ENCODE results near the gene ELP5.

ELP5 gene

GRCh38 chr17:7237761-7238419 lies 14.1 kb upstream of the ELP5 start:
- peak in 1 of 2 experiments; percentile 63 for DNase-seq (ENCODE audit: low read depth in 1 of 2, low spot score in 1 of 2)
- no peak for TF ChIP-seq GABPA (IDR thresholded peaks at IDR 0.05; ENCODE audit: low read depth)
- H3K4me3 ChIP-seq (replicated peaks; ENCODE audit: insufficient read depth, low read length): peak overlapping the region; percentile 63
- no peaks in the 10 kb centered on the region for H3K27me3 ChIP-seq (ENCODE audit: insufficient read depth, poor library complexity, severe bottlenecking)
- H3K27ac ChIP-seq (replicated peaks): peak overlapping the region; percentile 68

GRCh38 chr17:7238420-7239090 lies 13.5 kb upstream of the ELP5 start:
- H3K27ac ChIP-seq (replicated peaks): peak overlapping the region; percentile 90
- no peak for DNase-seq (ENCODE audit: low read depth in 1 of 2, low spot score in 1 of 2)
- H3K27me3 ChIP-seq (ENCODE audit: insufficient read depth, poor library complexity, severe bottlenecking): no peaks in the 10 kb centered on the region
- TF ChIP-seq CTCF (IDR thresholded peaks at IDR 0.05; ENCODE audit: insufficient read depth, low read length): no peak
- TF ChIP-seq GABPA (IDR thresholded peaks at IDR 0.05; ENCODE audit: low read depth): no peak
- TF ChIP-seq SPI1 (IDR thresholded peaks at IDR 0.05; ENCODE audit: borderline replicate concordance, low read depth): no peak
- no peak for TF ChIP-seq POLR2AphosphoS5 (IDR thresholded peaks at IDR 0.05; ENCODE audit: low read depth)
- TF ChIP-seq REST (IDR thresholded peaks at IDR 0.05; ENCODE audit: insufficient replicate concordance, low read depth): no peak
- peak overlapping the region; percentile 63 for H3K4me3 ChIP-seq (replicated peaks; ENCODE audit: insufficient read depth, low read length)

- Histone ChIP-seq H3K4me3 (replicated peaks; ENCODE audit: insufficient read depth, low read length) (peak within 1 kb of the TSS; percentile 63), H3K27ac (replicated peaks) (peak within 1 kb of the TSS; percentile 96), H3K27me3 (ENCODE audit: insufficient read depth, poor library complexity, severe bottlenecking) (no peaks in the 10 kb centered on the region)
- peak; percentile 87 to 96 for DNase-seq (ENCODE audit: low read depth in 1 of 2, low spot score in 1 of 2)
- TF ChIP-seq CTCF (IDR thresholded peaks at IDR 0.05; ENCODE audit: insufficient read depth, low read length) (no peak), REST (IDR thresholded peaks at IDR 0.05; ENCODE audit: insufficient replicate concordance, low read depth) (no peak), SPI1 (IDR thresholded peaks at IDR 0.05; ENCODE audit: borderline replicate concordance, low read depth) (peak; percentile 73), POLR2AphosphoS5 (IDR thresholded peaks at IDR 0.05; ENCODE audit: low read depth) (0 out of 2 replicates have a peak, but pooled peaks have one; percentile 22), GABPA (IDR thresholded peaks at IDR 0.05; ENCODE audit: low read depth) (peak; percentile 86)
These were observed 12.7 kb upstream of the ELP5 start, which contains the start of gene PHF23 for GRCh38 chr17:7239091-7240027. PHF23 (minus strand) TSS chr17:7239457; CDS start chr17:7239279, 178 bp downstream.
